ENCODE data around the gene ARSA. TPM values are rescaled to one million over a fixed set of nuclear protein-coding genes. Genes with fewer than 3 reads are reported as not detected.
"Not testable (repeated sequence)": the region's sequence is repeated elsewhere in the genome, so short reads cannot be mapped to it uniquely, and the experiment has no call there.

The ARSA gene
- total and polyA plus RNA-seq, 7 donors, result 10.8 to 56.9 (median 24.8) TPM

GRCh38 chr22:50656122-50657070, 28.4 kb upstream of the ARSA start:
- H3K4me1 ChIP-seq, result no peaks in the 10 kb centered on the region
- H3K4me3 ChIP-seq, result no peak overlapping the region
- peak; percentile 63 for DNase-seq
- 57 to 75% methylated on average over 23 of the region's 23 CpGs for WGBS, 2 donors
- peak overlapping the region in 2 of 4 donors; percentile 10 to 55 for H3K27ac ChIP-seq
- intact Hi-C loops (cut with DNase I), result no loop called here
- H3K9me3 ChIP-seq, result no peaks in the 10 kb centered on the region
- TF ChIP-seq POLR2AphosphoS5 (IDR thresholded peaks at IDR 0.05), result peak in 3 of 4 donors; percentile 10 to 29 (median 25)
- TF ChIP-seq EP300 (IDR thresholded peaks at IDR 0.05), result peak in 1 of 4 donors; percentile 21
- no peak for TF ChIP-seq CTCF (IDR thresholded peaks at IDR 0.05)
- H3K27me3 ChIP-seq, result peaks cover 0 to 43% (median 0%) of the 10 kb centered on the region in 3 donors
- no peaks in the 10 kb centered on the region for H3K36me3 ChIP-seq

DNA sequence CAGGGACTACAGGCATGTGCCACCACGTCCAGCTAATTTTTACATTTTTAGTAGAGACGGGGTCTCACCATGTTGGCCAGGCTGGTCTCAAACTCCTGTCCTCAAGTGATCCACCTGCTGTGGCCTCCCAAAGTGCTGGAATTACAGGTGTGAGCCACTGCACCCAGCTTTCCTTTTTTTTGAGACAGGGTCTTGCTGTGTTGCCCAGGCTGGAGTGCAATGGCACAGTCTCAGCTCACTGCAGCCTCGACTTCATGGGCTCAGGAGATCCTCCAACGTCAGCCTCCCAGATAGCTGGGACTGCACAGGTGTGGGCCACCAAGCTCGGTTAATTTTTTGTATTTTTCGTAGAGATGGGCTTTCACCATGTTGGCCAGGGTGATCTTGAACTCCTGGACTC, 26.7 kb upstream of the ARSA start:
- 80 to 88% methylated on average over 6 of the region's 6 CpGs for WGBS, 2 donors
- H3K27ac ChIP-seq; DNase-seq; H3K9me3 ChIP-seq; H3K4me1 ChIP-seq; intact Hi-C loops (cut with DNase I); H3K4me3 ChIP-seq; H3K36me3 ChIP-seq: not testable (repeated sequence)
- H3K27me3 ChIP-seq, result peaks cover 0 to 40% (median 0%) of the 10 kb centered on the region in 3 donors

DNA sequence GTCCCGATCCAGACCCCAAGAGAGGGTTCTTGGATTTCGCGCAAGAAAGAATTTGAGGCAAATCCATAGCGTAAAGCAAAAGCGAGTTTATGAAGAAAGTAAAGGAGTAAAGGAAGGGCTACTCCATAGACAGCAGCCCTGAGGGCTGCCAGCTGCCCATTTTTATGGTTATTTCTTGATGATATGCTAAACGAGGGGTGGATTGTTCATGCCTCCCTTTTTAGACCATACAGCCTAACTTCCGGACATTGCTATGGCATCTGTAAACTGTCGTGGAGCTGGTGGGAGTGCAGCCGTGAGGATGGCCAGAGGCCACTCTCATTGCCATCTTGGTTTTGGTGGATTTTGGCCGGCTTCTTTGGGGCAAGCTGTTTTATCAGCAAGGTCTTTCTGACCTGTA, 25.3 kb upstream of the ARSA start:
- H3K4me3 ChIP-seq, result no peak overlapping the region
- no peak overlapping the region for H3K27ac ChIP-seq
- no peak for DNase-seq
- peaks cover 0 to 31% (median 0%) of the 10 kb centered on the region in 3 donors for H3K27me3 ChIP-seq
- H3K36me3 ChIP-seq, result no peaks in the 10 kb centered on the region
- H3K9me3 ChIP-seq, result no peaks in the 10 kb centered on the region
- intact Hi-C loops (cut with DNase I), result no loop called here
- no peaks in the 10 kb centered on the region for H3K4me1 ChIP-seq
- TF ChIP-seq EP300 (IDR thresholded peaks at IDR 0.05), result no peak
- TF ChIP-seq POLR2AphosphoS5 (IDR thresholded peaks at IDR 0.05), result no peak
- no peak for TF ChIP-seq CTCF (IDR thresholded peaks at IDR 0.05)
- TF ChIP-seq POLR2A (IDR thresholded peaks at IDR 0.05), result no peak
- 86 to 88% methylated on average over 10 of the region's 10 CpGs for WGBS, 2 donors

DNA sequence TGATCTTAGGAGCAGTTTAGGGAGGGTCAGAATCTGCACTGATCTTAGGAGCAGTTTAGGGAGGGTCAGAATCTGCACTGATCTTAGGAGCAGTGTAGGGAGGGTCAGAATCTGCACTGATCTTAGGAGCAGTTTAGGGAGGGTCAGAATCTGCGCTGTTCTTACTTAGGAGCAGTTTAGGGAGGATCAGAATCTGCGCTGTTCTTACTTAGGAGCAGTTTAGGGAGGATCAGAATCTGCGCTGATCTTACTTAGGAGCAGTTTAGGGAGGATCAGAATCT, 15.8 kb upstream of the ARSA start:
- H3K27ac ChIP-seq; H3K36me3 ChIP-seq; H3K9me3 ChIP-seq; intact Hi-C loops (cut with DNase I); DNase-seq; H3K4me3 ChIP-seq: not testable (repeated sequence)
- WGBS, 2 donors, result 50 to 74% methylated on average over 3 of the region's 3 CpGs
- Histone ChIP-seq H3K27me3 (peaks cover 0 to 53% (median 16%) of the 10 kb centered on the region in 3 donors), H3K4me1 (peaks cover 0 to 11% (median 2%) of the 10 kb centered on the region in 4 donors)

DNA sequence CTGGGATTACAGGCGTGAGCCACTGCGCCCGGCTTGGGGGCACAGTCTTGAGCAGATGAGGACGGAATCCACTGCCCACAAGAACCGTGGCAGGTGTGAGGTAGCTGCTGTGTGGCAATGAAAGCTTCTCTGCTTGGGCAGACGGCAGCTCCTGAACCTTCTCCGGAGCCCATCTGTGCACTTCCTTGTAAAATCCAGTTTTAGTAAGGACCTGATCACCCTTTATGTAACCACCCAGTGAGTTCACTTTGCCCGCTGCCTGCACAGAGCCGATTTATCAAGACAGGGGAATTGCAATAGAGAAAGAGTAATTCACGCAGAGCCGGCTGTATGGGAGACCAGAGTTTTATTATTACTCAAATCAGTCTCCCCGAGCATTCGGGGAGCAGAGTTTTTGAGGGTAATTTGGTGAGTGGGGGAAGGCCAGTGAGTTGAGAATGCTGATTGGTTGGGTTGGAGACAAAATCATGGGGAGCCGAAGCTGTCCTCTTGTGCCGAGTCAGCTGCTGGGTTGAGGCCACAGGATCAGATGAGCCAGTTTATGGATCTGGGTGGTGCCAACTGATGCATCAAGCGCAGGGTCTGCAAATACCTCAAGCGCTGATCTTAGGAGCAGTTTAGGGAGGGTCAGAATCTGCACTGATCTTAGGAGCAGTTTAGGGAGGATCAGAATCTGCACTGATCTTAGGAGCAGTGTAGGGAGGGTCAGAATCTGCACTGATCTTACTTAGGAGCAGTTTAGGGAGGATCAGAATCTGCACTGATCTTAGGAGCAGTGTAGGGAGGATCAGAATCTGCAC, 15.3 kb upstream of the ARSA start:
- intact Hi-C loops (cut with DNase I); H3K27ac ChIP-seq; H3K4me3 ChIP-seq; H3K36me3 ChIP-seq; DNase-seq; H3K9me3 ChIP-seq: not testable (repeated sequence)
- peaks cover 0 to 53% (median 16%) of the 10 kb centered on the region in 3 donors for H3K27me3 ChIP-seq
- WGBS, 2 donors, result 90 to 92% methylated on average over 17 of the region's 17 CpGs
- peaks cover 0 to 11% (median 2%) of the 10 kb centered on the region in 4 donors for H3K4me1 ChIP-seq

Data from sigmoid colon (tissue), 7 donors.